ENCODE measurements around the gene LPP.

DNA sequence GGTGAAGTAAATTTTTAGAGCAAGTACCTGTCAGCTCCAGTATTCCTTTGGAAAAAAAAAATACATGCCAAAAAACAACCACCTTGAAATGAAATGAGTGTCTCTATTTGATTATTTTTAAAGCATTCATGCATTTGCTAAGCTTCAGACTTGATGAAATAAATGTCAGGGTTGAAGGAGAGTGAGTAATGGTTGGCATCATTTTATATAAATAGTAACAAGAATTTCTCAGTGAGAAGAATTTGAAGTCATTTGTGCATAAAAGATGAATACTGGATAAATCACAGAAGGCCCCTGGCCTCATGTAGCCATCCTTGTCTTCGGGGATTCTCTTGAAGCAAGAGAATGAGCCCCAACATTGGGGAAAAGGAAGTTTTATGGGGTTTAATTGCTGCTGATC lies 318.4 kb downstream of the LPP start:
- TF ChIP-seq CTCF (IDR thresholded peaks at IDR 0.05; ENCODE audit: insufficient read depth, low read depth, low read length) = no peak
- no peak for TF ChIP-seq EZH2 (IDR thresholded peaks at IDR 0.05; ENCODE audit: insufficient read depth, low read length)
